Endothelial cell of umbilical vein (primary cell): ENCODE data around the gene TBCD. TPM values are rescaled to one million over a fixed set of nuclear protein-coding genes. Genes with fewer than 3 reads are reported as not detected.

Experiments
- BruUV-seq: library from RNA; stranded (reverse); fragments of 400-500 nt; replicated peaks from 2 replicates; lab custom pipeline; 2021; lab: Mats Ljungman, UMichigan
- CTCF ChIA-PET: fragments of 300-600, 350-600 bp; sonication (Branson Sonifier 250); formaldehyde crosslinking; loops from one replicate; lab custom pipeline; 2021; ENCODE audit warnings: antibody characterized with exemption, inconsistent platforms; lab: Charles Lee
- POLR2A ChIA-PET: fragments of 300-600, 350-600 bp; sonication (Branson Sonifier 250); formaldehyde crosslinking; loops from one replicate; lab custom pipeline; 2021; ENCODE audit warnings: antibody characterized with exemption, inconsistent platforms; lab: Charles Lee
- DNase-seq: peaks from one replicate; pipeline ENCODE4 v3.0.0-alpha.2; 2011; ENCODE audit warnings: low read depth, low spot score
- FAIRE-seq: peaks from 2 replicates; lab custom pipeline; 2011; peaks lifted over from hg19 to GRCh38; lab: Jason Lieb, UNC
- H2AFZ ChIP-seq: 2 replicates; pipeline ENCODE4 v1.6.0; 2012; ENCODE audit warnings: low read depth, low read length, control low read depth, inconsistent platforms
- H3K27ac ChIP-seq: 2 replicates; pipeline ENCODE4 v1.5.1; 2011; ENCODE audit warnings: low read depth, mild to moderate bottlenecking, control low read depth, low read length, moderate library complexity; ENCODE audit not compliant: insufficient read depth
- H3K27me3 ChIP-seq, 2 experiments: 2 replicates each; pipeline versions ENCODE4 v1.6.0 to v1.6.1; 2011; ENCODE audit warnings: low read length in 2 of 2, mixed read lengths in 1 of 2; ENCODE audit not compliant: control insufficient read depth in 2 of 2, insufficient read depth in 2 of 2
- H3K36me3 ChIP-seq, 2 experiments: 2 replicates in 1 of 2; 3 replicates in 1 of 2; pipeline ENCODE4 v1.5.1; 2011; ENCODE audit warnings: low read length in 2 of 2, mild to moderate bottlenecking in 1 of 2, moderate library complexity in 1 of 2; ENCODE audit not compliant: control insufficient read depth in 2 of 2, insufficient read depth in 2 of 2; ENCODE audit errors: extremely low read depth in 1 of 2
- H3K4me1 ChIP-seq: 3 replicates; pipeline ENCODE4 v1.5.1; 2011; ENCODE audit warnings: mild to moderate bottlenecking, low read length; ENCODE audit not compliant: control insufficient read depth, insufficient read depth; ENCODE audit errors: extremely low read depth
- H3K4me2 ChIP-seq: 2 replicates; pipeline ENCODE4 v1.6.1; 2011; ENCODE audit warnings: low read length, control low read depth, mixed read lengths; ENCODE audit not compliant: insufficient read depth
- H3K4me3 ChIP-seq, 3 experiments: fragments of 200-600 bp in 1 of 3; sonication (generic), shearing (Covaris generic) in 1 of 3; replicated peaks in 1 of 3; 2 replicates each; pipeline ENCODE4 v1.5.1; 2011 to 2016; ENCODE audit warnings: control low read depth in 3 of 3, low read length in 3 of 3, mild to moderate bottlenecking in 2 of 3, inconsistent platforms in 1 of 3, low read depth in 1 of 3, moderate library complexity in 1 of 3; ENCODE audit not compliant: insufficient read depth in 1 of 3
- H3K79me2 ChIP-seq: 2 replicates; pipeline ENCODE4 v1.6.0; 2012; ENCODE audit warnings: low read length, inconsistent platforms; ENCODE audit not compliant: control insufficient read depth, insufficient read depth
- H3K9ac ChIP-seq: replicated peaks from 2 replicates; pipeline ENCODE3; 2011; ENCODE audit warnings: low read length, control low read depth; ENCODE audit not compliant: insufficient read depth; ENCODE audit errors: extremely low read depth
- H3K9me1 ChIP-seq: replicated peaks from 3 replicates; pipeline ENCODE4 v1.6.0; 2011; ENCODE audit warnings: mild to moderate bottlenecking, low read length; ENCODE audit not compliant: control insufficient read depth, insufficient read depth; ENCODE audit errors: extremely low read depth
- H3K9me3 ChIP-seq: replicated peaks from 2 replicates; pipeline ENCODE4 v1.5.1; 2012; ENCODE audit warnings: low read length, inconsistent platforms; ENCODE audit not compliant: control insufficient read depth, insufficient read depth
- H4K20me1 ChIP-seq: replicated peaks from 2 replicates; pipeline ENCODE3; 2011; ENCODE audit warnings: mild to moderate bottlenecking, low read length; ENCODE audit not compliant: control insufficient read depth, insufficient read depth; ENCODE audit errors: extremely low read depth
- CTCF ChIP-seq, 2 donors: IDR thresholded peaks; 1 replicate in 1 of 2; 2 replicates in 1 of 2; pipeline ENCODE4 v1.5.1; 2011; ENCODE audit warnings: low read length in 2 of 2, mild to moderate bottlenecking in 2 of 2, moderate library complexity in 2 of 2, control low read depth in 1 of 2, inconsistent platforms in 1 of 2, low read depth in 1 of 2; ENCODE audit not compliant: insufficient read depth in 1 of 2; ENCODE audit errors: extremely low read depth in 1 of 2
- EZH2 ChIP-seq: IDR thresholded peaks from 2 replicates; pipeline ENCODE4 v1.6.1; 2012; ENCODE audit warnings: borderline replicate concordance, low read depth, mild to moderate bottlenecking, moderate library complexity, low read length, inconsistent platforms; ENCODE audit not compliant: severe bottlenecking
- FOS ChIP-seq: IDR thresholded peaks from 2 replicates; pipeline ENCODE4 v1.6.1; 2011; ENCODE audit warnings: mild to moderate bottlenecking, low read length, moderate library complexity, borderline replicate concordance; ENCODE audit not compliant: insufficient read depth
- GATA2 ChIP-seq: IDR thresholded peaks from 2 replicates; pipeline ENCODE4 v1.7.0; 2011; ENCODE audit warnings: low read depth, mild to moderate bottlenecking, moderate library complexity, mixed read lengths, low read length; ENCODE audit not compliant: insufficient read length, insufficient read depth
- JUN ChIP-seq: IDR thresholded peaks from 2 replicates; pipeline ENCODE4 v1.6.1; 2011; ENCODE audit warnings: borderline replicate concordance, low read depth; ENCODE audit not compliant: insufficient read length, insufficient read depth
- MAX ChIP-seq: IDR thresholded peaks from 2 replicates; pipeline ENCODE4 v1.6.1; 2011; ENCODE audit not compliant: insufficient read depth, insufficient read length
- MYC ChIP-seq: IDR thresholded peaks from one replicate; pipeline ENCODE4 v1.6.1; 2011; ENCODE audit warnings: mild to moderate bottlenecking, low read depth, low read length
- POLR2A ChIP-seq: IDR thresholded peaks from 2 replicates; pipeline ENCODE4 v1.6.1; 2012; ENCODE audit warnings: low read depth, mild to moderate bottlenecking, control low read depth, low read length
- POLR2AphosphoS5 ChIP-seq: IDR thresholded peaks from 2 replicates; pipeline ENCODE4 v1.6.1; 2012; ENCODE audit warnings: low read depth, mild to moderate bottlenecking, control low read depth, low read length, moderate library complexity; ENCODE audit not compliant: insufficient read depth
- dilution Hi-C: fragments of 300-500 bp; cut with MboI; formaldehyde crosslinking; loops from one replicate; pipeline ENCODE4 v1.15.0; 2019; ENCODE audit warnings: low sequenced_read_pairs; ENCODE audit not compliant: extremely low pct_ligation_motif_present
- intact Hi-C: fragments of 100-400 bp; cut with micrococcal nuclease; formaldehyde crosslinking; loops from one replicate; pipeline ENCODE4 v1.10.0; 2022
- polyA plus RNA-seq, 4 experiments: library from polyadenylated mRNA; depleted of rRNA in 3 of 4; stranded (reverse) in 3 of 4; unstranded in 1 of 4; fragments of >200 nt; gene quantifications; 2 replicates each; pipeline versions ENCODE4 v1.2.1 to v1.2.3, GENCODE V29; 2011 to 2012; ENCODE audit warnings: missing spikeins in 1 of 4
- total RNA-seq: library from RNA; stranded (reverse); gene quantifications from 2 replicates; pipeline ENCODE4 v1.2.3, GENCODE V29; 2021

Gene TBCD
- total and polyA plus RNA-seq, 2 donors (not counting 3 experiments of a cell fraction or from before 2014, with no cell fraction given), result 121 to 145 TPM

- DNase-seq (no peak), FAIRE-seq (no peak)
- no peak overlapping the region for H3K4me3 ChIP-seq
- H3K27me3 ChIP-seq, result no peaks in the 10 kb centered on the region
- no peaks in the 10 kb centered on the region for H3K9me3 ChIP-seq
- H3K79me2 ChIP-seq, result peaks cover 2% of the 10 kb centered on the region
- H2AFZ ChIP-seq, result no peak overlapping the region
- no peaks in the 10 kb centered on the region for H3K4me1 ChIP-seq
- ChIA-PET POLR2A (no interaction called here), CTCF (interaction anchor here (1.0 to 12.2 kb wide), 4 partner anchors 27 to 131 kb away, joined by 3 to 176 read pairs (median 4); no protein-coding TSS in a partner anchor)
- peaks cover 0 to 19% of the 10 kb centered on the region in 2 experiments for H3K36me3 ChIP-seq
- dilution Hi-C loops (no loop called here), intact Hi-C loops (loop anchor here (2.0 kb wide), 1 partner anchor 67 kb away; no protein-coding TSS in a partner anchor)
- TF ChIP-seq GATA2, result no peak
- no peak for TF ChIP-seq MYC
- TF ChIP-seq POLR2A, result no peak
- TF ChIP-seq CTCF (IDR thresholded peaks at IDR 0.05; ENCODE audit: extremely low read depth in 1 of 2, insufficient read depth in 1 of 2, low read depth in 1 of 2, low read length in 2 of 2), result no peak
- TF ChIP-seq JUN, result no peak
- no peak for TF ChIP-seq FOS
- TF ChIP-seq POLR2AphosphoS5, result no peak
- TF ChIP-seq EZH2, result no peak
- TF ChIP-seq MAX, result no peak
- no peaks in the 10 kb centered on the region for H3K9me1 ChIP-seq
- no peak overlapping the region for H3K9ac ChIP-seq
- BruUV-seq, result no TSS peak
- no peaks in the 10 kb centered on the region for H4K20me1 ChIP-seq
- H3K4me2 ChIP-seq, result no peak overlapping the region
- no peak overlapping the region for H3K27ac ChIP-seq
These were observed 160.0 kb downstream of the TBCD start for GRCh38 chr17:82911822-82912221.
